ENCODE data around the gene CFAP299. TPM values are rescaled to one million over a fixed set of nuclear protein-coding genes. Genes with fewer than 3 reads are reported as not detected.

The CFAP299 gene
- total and polyA plus RNA-seq, 2 donors (not counting 3 experiments of a cell fraction or from before 2014, with no cell fraction given): not detected

DNA sequence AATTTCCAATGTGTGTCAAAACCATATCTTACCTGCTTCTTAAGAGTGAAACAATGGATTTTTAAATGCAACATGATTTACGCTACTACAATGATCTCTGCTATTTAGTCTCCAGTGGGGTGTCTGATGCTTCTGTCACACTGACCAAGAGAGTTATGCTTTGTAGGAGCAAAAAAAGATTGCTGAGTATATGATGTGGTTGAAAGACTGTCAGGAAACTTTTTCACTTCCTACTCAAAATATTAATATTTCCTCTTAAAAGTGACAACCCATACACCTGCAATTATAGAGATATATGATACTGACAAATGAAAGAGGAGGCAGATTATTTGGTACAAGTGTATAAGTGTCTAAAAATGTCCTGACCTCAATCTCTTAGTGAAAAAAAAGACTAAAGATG lies 589.8 kb downstream of the CFAP299 start:
- POLR2A ChIA-PET: no interaction called here

More for the DNA sequence above, 589.8 kb downstream of the CFAP299 start:
- CTCF ChIA-PET: no interaction called here
- BruUV-seq (replicated peaks): no TSS peak
- TF ChIP-seq MYC (IDR thresholded peaks at IDR 0.05; ENCODE audit: low read depth, low read length) (no peak), GATA2 (IDR thresholded peaks at IDR 0.05; ENCODE audit: insufficient read depth, insufficient read length, low read depth, low read length) (no peak), FOS (IDR thresholded peaks at IDR 0.05; ENCODE audit: borderline replicate concordance, insufficient read depth, low read length) (no peak), POLR2AphosphoS5 (IDR thresholded peaks at IDR 0.05; ENCODE audit: insufficient read depth, low read depth, low read length) (no peak), POLR2A (IDR thresholded peaks at IDR 0.05; ENCODE audit: low read depth, low read length) (no peak), EZH2 (IDR thresholded peaks at IDR 0.05; ENCODE audit: borderline replicate concordance, low read depth, low read length, severe bottlenecking) (no peak), JUN (IDR thresholded peaks at IDR 0.05; ENCODE audit: borderline replicate concordance, insufficient read depth, insufficient read length, low read depth) (no peak)
- TF ChIP-seq, protein P1, sequence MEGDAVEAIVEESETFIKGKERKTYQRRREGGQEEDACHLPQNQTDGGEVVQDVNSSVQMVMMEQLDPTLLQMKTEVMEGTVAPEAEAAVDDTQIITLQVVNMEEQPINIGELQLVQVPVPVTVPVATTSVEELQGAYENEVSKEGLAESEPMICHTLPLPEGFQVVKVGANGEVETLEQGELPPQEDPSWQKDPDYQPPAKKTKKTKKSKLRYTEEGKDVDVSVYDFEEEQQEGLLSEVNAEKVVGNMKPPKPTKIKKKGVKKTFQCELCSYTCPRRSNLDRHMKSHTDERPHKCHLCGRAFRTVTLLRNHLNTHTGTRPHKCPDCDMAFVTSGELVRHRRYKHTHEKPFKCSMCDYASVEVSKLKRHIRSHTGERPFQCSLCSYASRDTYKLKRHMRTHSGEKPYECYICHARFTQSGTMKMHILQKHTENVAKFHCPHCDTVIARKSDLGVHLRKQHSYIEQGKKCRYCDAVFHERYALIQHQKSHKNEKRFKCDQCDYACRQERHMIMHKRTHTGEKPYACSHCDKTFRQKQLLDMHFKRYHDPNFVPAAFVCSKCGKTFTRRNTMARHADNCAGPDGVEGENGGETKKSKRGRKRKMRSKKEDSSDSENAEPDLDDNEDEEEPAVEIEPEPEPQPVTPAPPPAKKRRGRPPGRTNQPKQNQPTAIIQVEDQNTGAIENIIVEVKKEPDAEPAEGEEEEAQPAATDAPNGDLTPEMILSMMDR (IDR thresholded peaks at IDR 0.05; ENCODE audit: extremely low read depth in 1 of 2, insufficient read depth in 1 of 2, low read depth in 1 of 2, low read length in 2 of 2): no peak
- TF ChIP-seq, protein P2, sequence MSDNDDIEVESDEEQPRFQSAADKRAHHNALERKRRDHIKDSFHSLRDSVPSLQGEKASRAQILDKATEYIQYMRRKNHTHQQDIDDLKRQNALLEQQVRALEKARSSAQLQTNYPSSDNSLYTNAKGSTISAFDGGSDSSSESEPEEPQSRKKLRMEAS (IDR thresholded peaks at IDR 0.05; ENCODE audit: insufficient read depth, insufficient read length): no peak
- Histone ChIP-seq H3K9me1 (replicated peaks; ENCODE audit: control insufficient read depth, extremely low read depth, insufficient read depth, low read length) (no peaks in the 10 kb centered on the region), H2AFZ (ENCODE audit: low read depth, low read length) (no peak overlapping the region), H3K9me3 (replicated peaks; ENCODE audit: control insufficient read depth, insufficient read depth, low read length) (peaks cover 3% of the 10 kb centered on the region), H3K27ac (ENCODE audit: insufficient read depth, low read depth, low read length) (no peak overlapping the region), H4K20me1 (replicated peaks; ENCODE audit: control insufficient read depth, extremely low read depth, insufficient read depth, low read length) (no peaks in the 10 kb centered on the region), H3K4me2 (ENCODE audit: insufficient read depth, low read length) (no peak overlapping the region), H3K27me3 (ENCODE audit: control insufficient read depth in 2 of 2, insufficient read depth in 2 of 2, low read length in 2 of 2) (no peaks in the 10 kb centered on the region), H3K4me3 (replicated peaks in 1 of 3; ENCODE audit: insufficient read depth in 1 of 3, low read depth in 1 of 3, low read length in 3 of 3) (no peak overlapping the region), H3K36me3 (ENCODE audit: control insufficient read depth in 2 of 2, extremely low read depth in 1 of 2, insufficient read depth in 2 of 2, low read length in 2 of 2) (no peaks in the 10 kb centered on the region), H3K9ac (replicated peaks; ENCODE audit: extremely low read depth, insufficient read depth, low read length) (no peak overlapping the region), H3K4me1 (ENCODE audit: control insufficient read depth, extremely low read depth, insufficient read depth, low read length) (no peaks in the 10 kb centered on the region), H3K79me2 (ENCODE audit: control insufficient read depth, insufficient read depth, low read length) (no peaks in the 10 kb centered on the region)
- DNase-seq (ENCODE audit: low read depth, low spot score): no peak
- dilution Hi-C loops (cut with MboI; ENCODE audit: extremely low pct_ligation_motif_present, low sequenced_read_pairs) (no loop called here), intact Hi-C loops (cut with micrococcal nuclease) (no loop called here)
- FAIRE-seq: no peak

Data from endothelial cell of umbilical vein (primary cell).